Ramos (cell line): ENCODE data around the gene ASPG.

Experiments used
- in situ Hi-C: fragments of 300-500 bp; cut with MboI; formaldehyde crosslinking; loops from one replicate; pipeline ENCODE4 v1.14.3; 2022; ENCODE audit warnings: low sequenced_read_pairs; ENCODE audit not compliant: unreplicated experiment

ASPG gene

GRCh38 chr14:104085032-104085888 lies at the start of gene ASPG:
Gene ASPG, plus strand, starts transcription at chr14:104085700. Its CDS starts 71 bp downstream, at chr14:104085771.
- in situ Hi-C loops = no loop called here

- in situ Hi-C loops = no loop called here
These were observed 49.3 kb upstream of the ASPG start for GRCh38 chr14:104036212-104036611.

GRCh38 chr14:104037074-104037473 lies 48.4 kb upstream of the ASPG start:
- in situ Hi-C loops = no loop called here

- in situ Hi-C loops = no loop called here
These were observed 47.6 kb upstream of the ASPG start for GRCh38 chr14:104037903-104038302.

GRCh38 chr14:104039214-104039613 lies 46.3 kb upstream of the ASPG start:
- in situ Hi-C loops = no loop called here

GRCh38 chr14:104040539-104040938 lies 45.0 kb upstream of the ASPG start:
- in situ Hi-C loops = no loop called here

- in situ Hi-C loops = no loop called here
These were observed 43.9 kb upstream of the ASPG start for GRCh38 chr14:104041430-104042104.

- in situ Hi-C loops = no loop called here
These were observed 41.5 kb upstream of the ASPG start for GRCh38 chr14:104044016-104044415.

- in situ Hi-C loops = no loop called here
These were observed 37.7 kb upstream of the ASPG start for GRCh38 chr14:104047761-104048160.

- in situ Hi-C loops = no loop called here
These were observed 36.6 kb upstream of the ASPG start for GRCh38 chr14:104048758-104049507.

- in situ Hi-C loops = no loop called here
These were observed 35.8 kb upstream of the ASPG start for GRCh38 chr14:104049576-104050240.

GRCh38 chr14:104051092-104051813 lies 34.2 kb upstream of the ASPG start:
- in situ Hi-C loops = no loop called here

- in situ Hi-C loops = no loop called here
These were observed 31.1 kb upstream of the ASPG start for GRCh38 chr14:104054222-104054905.

- in situ Hi-C loops = no loop called here
These were observed 23.2 kb upstream of the ASPG start for GRCh38 chr14:104062281-104062680.

- in situ Hi-C loops = no loop called here
These were observed 21.5 kb upstream of the ASPG start for GRCh38 chr14:104064003-104064402.

GRCh38 chr14:104066279-104066678 lies 19.2 kb upstream of the ASPG start:
- in situ Hi-C loops = no loop called here

- in situ Hi-C loops = no loop called here
These were observed 18.7 kb upstream of the ASPG start for GRCh38 chr14:104066719-104067295.

- in situ Hi-C loops = no loop called here
These were observed 16.0 kb upstream of the ASPG start for GRCh38 chr14:104069541-104069940.

- in situ Hi-C loops = no loop called here
These were observed 12.9 kb upstream of the ASPG start for GRCh38 chr14:104072586-104072985.
